GM23338 (cell line): Measurements from ENCODE around the gene CNTN5. TPM values are rescaled to one million over a fixed set of nuclear protein-coding genes. Genes with fewer than 3 reads are reported as not detected.

Experiments used
- ATAC-seq: fragments of 200-7000 bp; cut with Tn5 transposase; 3 replicates; pipeline ENCODE4 v1.9.1; 2020
- DNase-seq: peaks from one replicate; pipeline ENCODE4 v3.0.0-alpha.2; 2015; ENCODE audit warnings: low spot score
- H2AFZ ChIP-seq: fragments of 200-600 bp; sonication (generic); 2 replicates; pipeline ENCODE4 v1.8.0; 2016; ENCODE audit warnings: antibody characterized with exemption, mild to moderate bottlenecking, moderate library complexity
- H3F3A ChIP-seq: fragments of 200-600 bp; sonication (generic); replicated peaks from 2 replicates; pipeline ENCODE4 v1.8.0; 2017; ENCODE audit warnings: antibody characterized with exemption, mixed run types, low read depth
- H3K27ac ChIP-seq: fragments of 200-600 bp; sonication (generic); 2 replicates; pipeline ENCODE4 v1.6.1; 2016; ENCODE audit warnings: low read depth
- H3K27me3 ChIP-seq: fragments of 200-600 bp; sonication (generic); 2 replicates; pipeline ENCODE4 v1.8.0; 2016; ENCODE audit warnings: mild to moderate bottlenecking, mixed run types, moderate library complexity; ENCODE audit not compliant: insufficient read depth
- H3K36me3 ChIP-seq: fragments of 200-600 bp; sonication (generic); 2 replicates; pipeline ENCODE4 v1.8.0; 2016; ENCODE audit warnings: mild to moderate bottlenecking; ENCODE audit not compliant: insufficient read depth
- H3K4me1 ChIP-seq: fragments of 200-600 bp; sonication (generic); 2 replicates; pipeline ENCODE4 v1.8.0; 2016; ENCODE audit warnings: mild to moderate bottlenecking, moderate library complexity; ENCODE audit not compliant: insufficient read depth
- H3K4me2 ChIP-seq: fragments of 200-600 bp; sonication (generic); 2 replicates; pipeline ENCODE4 v1.7.1; 2017; ENCODE audit warnings: mixed run types
- H3K4me3 ChIP-seq: fragments of 200-600 bp; sonication (generic); 2 replicates; pipeline ENCODE4 v1.6.1; 2016; ENCODE audit warnings: mixed run types
- H3K79me2 ChIP-seq: fragments of 200-600 bp; sonication (generic); replicated peaks from 2 replicates; pipeline ENCODE4 v1.8.0; 2017; ENCODE audit warnings: mild to moderate bottlenecking; ENCODE audit not compliant: insufficient read depth
- H3K9me2 ChIP-seq: fragments of 200-600 bp; sonication (generic); 2 replicates; pipeline ENCODE4 v1.8.0; 2017; ENCODE audit not compliant: insufficient read depth
- H4K20me1 ChIP-seq: fragments of 200-600 bp; sonication (generic); replicated peaks from 2 replicates; pipeline ENCODE4 v1.8.0; 2017; ENCODE audit warnings: mild to moderate bottlenecking; ENCODE audit not compliant: insufficient read depth
- H3K27ac Mint-ChIP-seq: 2 replicates; pipeline ENCODE4 v1.8.0; 2020; ENCODE audit warnings: inconsistent platforms, mild to moderate bottlenecking, moderate library complexity, mixed read lengths
- H3K27me3 Mint-ChIP-seq: 3 replicates; pipeline ENCODE4 v1.8.0; 2022; ENCODE audit warnings: low read depth, mild to moderate bottlenecking, moderate library complexity, mixed read lengths, inconsistent platforms; ENCODE audit not compliant: insufficient read depth, poor library complexity
- H3K36me3 Mint-ChIP-seq: 3 replicates; pipeline ENCODE4 v1.8.0; 2021; ENCODE audit warnings: low read depth, mild to moderate bottlenecking, inconsistent platforms, moderate library complexity, mixed read lengths
- H3K4me1 Mint-ChIP-seq: 3 replicates; pipeline ENCODE4 v1.8.0; 2020; ENCODE audit warnings: mild to moderate bottlenecking, inconsistent platforms, mixed read lengths
- H3K4me3 Mint-ChIP-seq: 3 replicates; pipeline ENCODE4 v1.8.0; 2021; ENCODE audit warnings: moderate library complexity, mild to moderate bottlenecking, inconsistent platforms, mixed read lengths
- H3K9me3 Mint-ChIP-seq: 3 replicates; pipeline ENCODE4 v1.8.0; 2020; ENCODE audit warnings: moderate library complexity, mild to moderate bottlenecking, inconsistent platforms, mixed read lengths
- CREB1 ChIP-seq: fragments of 250-450 bp; sonication (Bioruptor Pico); IDR thresholded peaks from 2 replicates; pipeline ENCODE4 v1.5.0; 2020; ENCODE audit warnings: low read depth, mild to moderate bottlenecking, moderate library complexity
- JUNB ChIP-seq: IDR thresholded peaks from one replicate; pipeline ENCODE4 v1.6.1; 2016; ENCODE audit warnings: antibody characterized with exemption; ENCODE audit not compliant: unreplicated experiment
- POLR2AphosphoS5 ChIP-seq: IDR thresholded peaks from 2 replicates; pipeline ENCODE4 v1.6.1; 2016; ENCODE audit warnings: antibody characterized with exemption, low read depth
- ZNF331 ChIP-seq: fragments of 250-450 bp; sonication (Bioruptor Pico); IDR thresholded peaks from 2 replicates; pipeline ENCODE4 v1.5.0; 2020; ENCODE audit warnings: low read depth, mild to moderate bottlenecking, moderate library complexity
- polyA plus RNA-seq: library from polyadenylated mRNA; unstranded; fragments of >200 nt; fragmentation: Nextera tagmentation; extraction: Ambion mirVana; gene quantifications from 2 replicates; pipeline ENCODE4 v1.2.1, GENCODE V29; 2016
- total RNA-seq: library from RNA; depleted of rRNA; stranded (reverse); fragments of >200 nt; shearing (Covaris generic); gene quantifications from 2 replicates; pipeline ENCODE4 v1.2.3, GENCODE V29; 2014
- TF ChIP-seq, protein P1 (sequence below): IDR thresholded peaks from 2 replicates; pipeline ENCODE4 v1.6.1; 2016; ENCODE audit warnings: antibody characterized with exemption
- TF ChIP-seq, protein P2 (sequence below), 2 experiments: fragments of 200-600 bp in 1 of 2; sonication (generic) in 1 of 2; conservative IDR thresholded peaks; 2 replicates each; pipeline versions ENCODE4 v1.5.1 to v1.6.1; 2016 to 2017; ENCODE audit warnings: antibody characterized with exemption in 2 of 2, low read depth in 2 of 2, mild to moderate bottlenecking in 2 of 2, moderate library complexity in 1 of 2

CNTN5 gene
- total and polyA plus RNA-seq, 2 experiments from 2014 or later = not detected

DNA sequence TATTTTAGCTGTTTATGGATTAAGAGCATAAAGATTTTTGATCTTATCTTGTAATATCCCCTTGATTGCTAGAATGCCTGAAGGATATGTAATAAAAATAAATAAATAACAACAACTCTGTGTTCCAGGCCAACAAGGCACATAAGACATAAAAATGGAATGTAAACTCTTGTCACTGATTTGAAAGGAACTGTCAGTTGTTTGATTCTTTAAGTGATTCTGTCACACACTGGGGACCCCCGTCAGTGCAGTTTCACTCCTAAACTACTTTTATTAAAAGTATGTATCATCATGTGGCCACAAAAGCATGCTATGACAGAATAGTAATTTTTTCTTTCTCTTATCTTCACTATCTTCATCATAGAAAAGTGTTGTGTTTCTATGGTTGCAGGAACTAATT is 572.4 kb downstream of the CNTN5 start:
- DNase-seq (no peak), ATAC-seq (no peak)
- Histone ChIP-seq H3K4me3 (no peak overlapping the region), H3K36me3 (no peaks in the 10 kb centered on the region), H4K20me1 (no peaks in the 10 kb centered on the region), H2AFZ (no peak overlapping the region), H3K27ac (no peak overlapping the region), H3K9me2 (no peaks in the 10 kb centered on the region), H3F3A (no peaks in the 10 kb centered on the region), H3K27me3 (no peaks in the 10 kb centered on the region), H3K4me1 (no peaks in the 10 kb centered on the region), H3K4me2 (no peak overlapping the region), H3K79me2 (no peaks in the 10 kb centered on the region)
- TF ChIP-seq POLR2AphosphoS5 = no peak
- TF ChIP-seq, protein P1, sequence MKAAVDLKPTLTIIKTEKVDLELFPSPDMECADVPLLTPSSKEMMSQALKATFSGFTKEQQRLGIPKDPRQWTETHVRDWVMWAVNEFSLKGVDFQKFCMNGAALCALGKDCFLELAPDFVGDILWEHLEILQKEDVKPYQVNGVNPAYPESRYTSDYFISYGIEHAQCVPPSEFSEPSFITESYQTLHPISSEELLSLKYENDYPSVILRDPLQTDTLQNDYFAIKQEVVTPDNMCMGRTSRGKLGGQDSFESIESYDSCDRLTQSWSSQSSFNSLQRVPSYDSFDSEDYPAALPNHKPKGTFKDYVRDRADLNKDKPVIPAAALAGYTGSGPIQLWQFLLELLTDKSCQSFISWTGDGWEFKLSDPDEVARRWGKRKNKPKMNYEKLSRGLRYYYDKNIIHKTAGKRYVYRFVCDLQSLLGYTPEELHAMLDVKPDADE = no peak
- Mint-ChIP-seq H3K9me3 (no peaks in the 10 kb centered on the region), H3K27me3 (no peaks in the 10 kb centered on the region), H3K36me3 (no peaks in the 10 kb centered on the region), H3K27ac (no peak overlapping the region), H3K4me1 (no peaks in the 10 kb centered on the region), H3K4me3 (no peak overlapping the region)

DNA sequence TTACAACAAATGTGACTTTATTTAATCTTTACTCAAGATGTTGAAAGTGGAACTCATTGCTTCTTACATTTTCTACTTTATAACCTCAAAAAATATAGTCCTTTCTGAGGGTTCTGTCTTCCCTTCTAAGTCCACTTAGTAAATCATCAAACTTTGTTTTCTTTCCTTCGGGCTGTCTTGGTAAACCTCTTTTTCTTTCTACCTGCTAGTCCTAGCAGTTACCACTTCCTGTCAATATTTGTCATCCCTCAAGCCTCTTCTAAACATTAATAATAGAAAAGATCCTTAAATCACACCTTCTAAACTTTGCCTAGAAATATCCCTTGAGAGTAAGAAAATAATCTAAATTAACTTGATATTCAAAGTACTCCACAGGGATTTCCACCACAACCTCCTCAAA is 580.4 kb downstream of the CNTN5 start:
- H3K4me1 ChIP-seq = no peaks in the 10 kb centered on the region
- no peaks in the 10 kb centered on the region for H3K79me2 ChIP-seq
- Mint-ChIP-seq H3K9me3 (no peaks in the 10 kb centered on the region), H3K27me3 (no peaks in the 10 kb centered on the region), H3K27ac (no peak overlapping the region), H3K4me1 (no peaks in the 10 kb centered on the region), H3K36me3 (no peaks in the 10 kb centered on the region), H3K4me3 (no peak overlapping the region)
- H3K9me2 ChIP-seq = no peaks in the 10 kb centered on the region
- H3K36me3 ChIP-seq = no peaks in the 10 kb centered on the region
- no peak for DNase-seq
- TF ChIP-seq, protein P2, sequence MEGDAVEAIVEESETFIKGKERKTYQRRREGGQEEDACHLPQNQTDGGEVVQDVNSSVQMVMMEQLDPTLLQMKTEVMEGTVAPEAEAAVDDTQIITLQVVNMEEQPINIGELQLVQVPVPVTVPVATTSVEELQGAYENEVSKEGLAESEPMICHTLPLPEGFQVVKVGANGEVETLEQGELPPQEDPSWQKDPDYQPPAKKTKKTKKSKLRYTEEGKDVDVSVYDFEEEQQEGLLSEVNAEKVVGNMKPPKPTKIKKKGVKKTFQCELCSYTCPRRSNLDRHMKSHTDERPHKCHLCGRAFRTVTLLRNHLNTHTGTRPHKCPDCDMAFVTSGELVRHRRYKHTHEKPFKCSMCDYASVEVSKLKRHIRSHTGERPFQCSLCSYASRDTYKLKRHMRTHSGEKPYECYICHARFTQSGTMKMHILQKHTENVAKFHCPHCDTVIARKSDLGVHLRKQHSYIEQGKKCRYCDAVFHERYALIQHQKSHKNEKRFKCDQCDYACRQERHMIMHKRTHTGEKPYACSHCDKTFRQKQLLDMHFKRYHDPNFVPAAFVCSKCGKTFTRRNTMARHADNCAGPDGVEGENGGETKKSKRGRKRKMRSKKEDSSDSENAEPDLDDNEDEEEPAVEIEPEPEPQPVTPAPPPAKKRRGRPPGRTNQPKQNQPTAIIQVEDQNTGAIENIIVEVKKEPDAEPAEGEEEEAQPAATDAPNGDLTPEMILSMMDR (conservative IDR thresholded peaks at IDR 0.05; ENCODE audit: low read depth in 2 of 2) = no peak
- no peaks in the 10 kb centered on the region for H3K27me3 ChIP-seq
- no peaks in the 10 kb centered on the region for H3F3A ChIP-seq
- H4K20me1 ChIP-seq = no peaks in the 10 kb centered on the region
- H3K4me2 ChIP-seq = no peak overlapping the region
- H2AFZ ChIP-seq = no peak overlapping the region
- H3K27ac ChIP-seq = no peak overlapping the region
- no peak for ATAC-seq
- H3K4me3 ChIP-seq = no peak overlapping the region

DNA sequence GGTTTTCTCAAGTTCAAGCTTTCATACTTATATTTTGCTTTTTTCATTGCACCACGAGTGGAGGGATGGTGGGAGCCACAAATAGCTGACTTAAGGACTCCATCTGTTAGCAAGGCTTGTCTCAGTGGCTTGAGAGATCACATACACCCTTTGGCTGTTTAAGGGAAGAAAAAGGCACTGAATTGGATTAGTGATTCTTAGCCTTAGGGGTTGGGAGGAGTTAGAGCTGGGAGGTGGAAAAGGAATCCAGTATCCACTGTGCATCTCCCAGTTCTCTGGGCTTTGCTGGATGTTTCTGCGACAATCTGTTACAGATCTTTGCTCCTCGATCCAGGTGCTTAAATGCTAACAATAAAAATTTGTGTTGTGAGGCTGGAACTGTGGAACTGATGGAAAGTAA is 593.6 kb downstream of the CNTN5 start:
- H3K9me3 Mint-ChIP-seq = no peaks in the 10 kb centered on the region
- peak; percentile 45; the same call in 2 of the 3 replicates for ATAC-seq
- TF ChIP-seq, protein P2 (conservative IDR thresholded peaks at IDR 0.05; ENCODE audit: low read depth in 2 of 2) = no peak
- no peak for TF ChIP-seq CREB1 (CRISPR knock-in tag)
- no peak for TF ChIP-seq POLR2AphosphoS5
- no peak for TF ChIP-seq JUNB
- no peak for TF ChIP-seq ZNF331

More for the DNA sequence above, 593.6 kb downstream of the CNTN5 start:
- Histone ChIP-seq H4K20me1 (no peaks in the 10 kb centered on the region; the same call in 1 of the 2 replicates), H3F3A (no peaks in the 10 kb centered on the region), H2AFZ (no peak overlapping the region), H3K36me3 (no peaks in the 10 kb centered on the region), H3K9me2 (no peaks in the 10 kb centered on the region), H3K4me2 (no peak overlapping the region), H3K4me1 (no peaks in the 10 kb centered on the region), H3K27ac (no peak overlapping the region), H3K4me3 (no peak overlapping the region), H3K79me2 (no peaks in the 10 kb centered on the region), H3K27me3 (no peaks in the 10 kb centered on the region)
- Mint-ChIP-seq H3K4me1 (no peaks in the 10 kb centered on the region), H3K27me3 (no peaks in the 10 kb centered on the region), H3K4me3 (no peak overlapping the region), H3K27ac (no peak overlapping the region), H3K36me3 (no peaks in the 10 kb centered on the region)
- DNase-seq = peak; percentile 11
